OCI-LY7 (cell line): Measurements from ENCODE around the gene TRABD2B.

Experiments
- CTCF ChIP-seq: fragments of 200-600 bp; sonication (generic); conservative IDR thresholded peaks from 2 replicates; pipeline ENCODE4 v1.5.1; 2014; ENCODE audit warnings: mild to moderate bottlenecking, antibody characterized with exemption, low read length, moderate library complexity, mixed read lengths
- EZH2phosphoT487 ChIP-seq: fragments of 200-600 bp; sonication (generic); IDR thresholded peaks from 2 replicates; pipeline ENCODE4 v1.6.1; 2018; ENCODE audit warnings: low read depth, borderline replicate concordance, mild to moderate bottlenecking, mixed run types, antibody characterized with exemption, low read length, moderate library complexity, mixed read lengths

GRCh38 chr1:47781171-47781959 lies 215.8 kb downstream of the TRABD2B start:
- TF ChIP-seq CTCF (no peak), EZH2phosphoT487 (no peak)
